NCI-H82 (cell line): ENCODE results near the gene MASTL.
"Not testable (repeated sequence)": the region's sequence is repeated elsewhere in the genome, so short reads cannot be mapped to it uniquely, and the experiment has no call there.

Experiments used
- DNase-seq: peaks from one replicate; lab custom pipeline; 2025; lab: John Stamatoyannopoulos, UW

Gene MASTL

GRCh38 chr10:27155066-27155754 is at the start of gene MASTL:
Gene MASTL, plus strand, starts transcription at chr10:27155352. Its CDS starts 75 bp downstream, at chr10:27155427.
- DNase-seq, result peak; percentile 85

- no peak for DNase-seq
These were observed 47.0 kb upstream of the MASTL start for GRCh38 chr10:27108165-27108564.

GRCh38 chr10:27134371-27134770 is 20.8 kb upstream of the MASTL start:
- DNase-seq, result no peak

GRCh38 chr10:27138277-27138676 is 16.9 kb upstream of the MASTL start:
- no peak for DNase-seq

- no peak for DNase-seq
These were observed 11.5 kb upstream of the MASTL start for GRCh38 chr10:27143686-27144085.

- DNase-seq, result no peak
These were observed 9.2 kb upstream of the MASTL start for GRCh38 chr10:27145937-27146336.

GRCh38 chr10:27147701-27148100 is 7.5 kb upstream of the MASTL start:
- DNase-seq, result no peak

GRCh38 chr10:27150261-27150660 is 4.9 kb upstream of the MASTL start:
- no peak for DNase-seq

GRCh38 chr10:27152687-27153086 is 2.5 kb upstream of the MASTL start:
- DNase-seq, result no peak

GRCh38 chr10:27153329-27153728 is 1.8 kb upstream of the MASTL start:
- DNase-seq, result no peak

GRCh38 chr10:27153845-27154193 is 1.3 kb upstream of the MASTL start:
- peak; percentile 41 for DNase-seq

- not testable (repeated sequence) for DNase-seq
These were observed 1.4 kb downstream of the MASTL start for GRCh38 chr10:27156566-27156965.

- DNase-seq, result no peak
These were observed 2.0 kb downstream of the MASTL start for GRCh38 chr10:27157150-27157549.

- no peak for DNase-seq
These were observed 3.3 kb downstream of the MASTL start for GRCh38 chr10:27158421-27158820.

- DNase-seq, result no peak
These were observed 14.7 kb downstream of the MASTL start for GRCh38 chr10:27169849-27170248.

- DNase-seq, result no peak
These were observed 33.1 kb downstream of the MASTL start for GRCh38 chr10:27188259-27188658.

- DNase-seq, result no peak
These were observed 33.7 kb downstream of the MASTL start for GRCh38 chr10:27188897-27189296.

GRCh38 chr10:27190508-27190907 is 35.4 kb downstream of the MASTL start:
- DNase-seq, result no peak

- no peak for DNase-seq
These were observed 37.1 kb downstream of the MASTL start for GRCh38 chr10:27192284-27192683.

GRCh38 chr10:27197980-27198620 is 42.9 kb downstream of the MASTL start:
- peak; percentile 80 for DNase-seq

GRCh38 chr10:27203806-27204205 is 48.7 kb downstream of the MASTL start:
- DNase-seq, result no peak

- peak; percentile 81 for DNase-seq
These were observed 52.2 kb downstream of the MASTL start for GRCh38 chr10:27207350-27207749.

GRCh38 chr10:27223964-27224363 is 68.8 kb downstream of the MASTL start:
- peak; percentile 31 for DNase-seq
